ENCODE results near the gene ZFP3.

DNA sequence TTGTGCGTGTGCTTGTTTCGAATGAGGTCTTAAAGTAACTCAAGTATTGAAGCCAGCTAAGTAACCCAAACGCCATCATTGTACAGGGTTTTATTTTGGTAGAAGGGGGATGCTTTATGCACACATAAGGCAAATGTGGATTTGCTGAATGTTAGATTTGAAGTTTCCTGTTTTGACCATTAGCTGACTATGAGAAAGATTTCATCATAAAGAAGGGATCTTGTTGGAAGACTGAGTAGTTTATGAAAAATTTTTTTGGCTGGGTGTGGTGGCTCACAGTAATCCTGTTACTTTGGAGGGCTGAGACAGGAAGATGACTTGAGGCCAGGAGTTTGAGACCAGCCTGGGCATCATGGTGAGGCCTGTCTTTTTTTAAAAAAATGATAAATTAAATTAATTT lies 10.0 kb upstream of the ZFP3 start:
- TF ChIP-seq, protein P1, sequence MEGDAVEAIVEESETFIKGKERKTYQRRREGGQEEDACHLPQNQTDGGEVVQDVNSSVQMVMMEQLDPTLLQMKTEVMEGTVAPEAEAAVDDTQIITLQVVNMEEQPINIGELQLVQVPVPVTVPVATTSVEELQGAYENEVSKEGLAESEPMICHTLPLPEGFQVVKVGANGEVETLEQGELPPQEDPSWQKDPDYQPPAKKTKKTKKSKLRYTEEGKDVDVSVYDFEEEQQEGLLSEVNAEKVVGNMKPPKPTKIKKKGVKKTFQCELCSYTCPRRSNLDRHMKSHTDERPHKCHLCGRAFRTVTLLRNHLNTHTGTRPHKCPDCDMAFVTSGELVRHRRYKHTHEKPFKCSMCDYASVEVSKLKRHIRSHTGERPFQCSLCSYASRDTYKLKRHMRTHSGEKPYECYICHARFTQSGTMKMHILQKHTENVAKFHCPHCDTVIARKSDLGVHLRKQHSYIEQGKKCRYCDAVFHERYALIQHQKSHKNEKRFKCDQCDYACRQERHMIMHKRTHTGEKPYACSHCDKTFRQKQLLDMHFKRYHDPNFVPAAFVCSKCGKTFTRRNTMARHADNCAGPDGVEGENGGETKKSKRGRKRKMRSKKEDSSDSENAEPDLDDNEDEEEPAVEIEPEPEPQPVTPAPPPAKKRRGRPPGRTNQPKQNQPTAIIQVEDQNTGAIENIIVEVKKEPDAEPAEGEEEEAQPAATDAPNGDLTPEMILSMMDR (conservative IDR thresholded peaks at IDR 0.05; ENCODE audit: low read length) = no peak
- TF ChIP-seq EZH2phosphoT487 (IDR thresholded peaks at IDR 0.05; ENCODE audit: borderline replicate concordance, low read depth, low read length) = no peak

All from OCI-LY7 (cell line).